ENCODE measurements around the gene WIPI1. TPM values are rescaled to one million over a fixed set of nuclear protein-coding genes. Genes with fewer than 3 reads are reported as not detected.

WIPI1 gene
- total and polyA plus RNA-seq, 9 of the 15 experiments (the other 6 are each of a cell fraction or from before 2014, with no cell fraction given), result 3.7 to 23.5 (median 11.8) TPM

- TF ChIP-seq MCM2 (IDR thresholded peaks at IDR 0.05; ENCODE audit: low read depth), result no peak
- TF ChIP-seq ARID1B (IDR thresholded peaks at IDR 0.05), result 0 out of 2 replicates have a peak, but pooled peaks have one; percentile 7
- TF ChIP-seq EGR1 (conservative IDR thresholded peaks at IDR 0.05), result peak; percentile 19; the same call in 1 of the 2 replicates
- peak; percentile 78 for TF ChIP-seq TFAP4 (CRISPR knock-in tag; IDR thresholded peaks at IDR 0.05; ENCODE audit: borderline replicate concordance)
- peak; percentile 70 for TF ChIP-seq CBFA2T3 (IDR thresholded peaks at IDR 0.05)
- TF ChIP-seq, protein P1, sequence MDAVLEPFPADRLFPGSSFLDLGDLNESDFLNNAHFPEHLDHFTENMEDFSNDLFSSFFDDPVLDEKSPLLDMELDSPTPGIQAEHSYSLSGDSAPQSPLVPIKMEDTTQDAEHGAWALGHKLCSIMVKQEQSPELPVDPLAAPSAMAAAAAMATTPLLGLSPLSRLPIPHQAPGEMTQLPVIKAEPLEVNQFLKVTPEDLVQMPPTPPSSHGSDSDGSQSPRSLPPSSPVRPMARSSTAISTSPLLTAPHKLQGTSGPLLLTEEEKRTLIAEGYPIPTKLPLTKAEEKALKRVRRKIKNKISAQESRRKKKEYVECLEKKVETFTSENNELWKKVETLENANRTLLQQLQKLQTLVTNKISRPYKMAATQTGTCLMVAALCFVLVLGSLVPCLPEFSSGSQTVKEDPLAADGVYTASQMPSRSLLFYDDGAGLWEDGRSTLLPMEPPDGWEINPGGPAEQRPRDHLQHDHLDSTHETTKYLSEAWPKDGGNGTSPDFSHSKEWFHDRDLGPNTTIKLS (IDR thresholded peaks at IDR 0.05; ENCODE audit: borderline replicate concordance, low read depth), result 0 out of 2 replicates have a peak, but pooled peaks have one; percentile 19
- TF ChIP-seq PYGO2 (tag; IDR thresholded peaks at IDR 0.05), result no peak
- TF ChIP-seq, protein P2, sequence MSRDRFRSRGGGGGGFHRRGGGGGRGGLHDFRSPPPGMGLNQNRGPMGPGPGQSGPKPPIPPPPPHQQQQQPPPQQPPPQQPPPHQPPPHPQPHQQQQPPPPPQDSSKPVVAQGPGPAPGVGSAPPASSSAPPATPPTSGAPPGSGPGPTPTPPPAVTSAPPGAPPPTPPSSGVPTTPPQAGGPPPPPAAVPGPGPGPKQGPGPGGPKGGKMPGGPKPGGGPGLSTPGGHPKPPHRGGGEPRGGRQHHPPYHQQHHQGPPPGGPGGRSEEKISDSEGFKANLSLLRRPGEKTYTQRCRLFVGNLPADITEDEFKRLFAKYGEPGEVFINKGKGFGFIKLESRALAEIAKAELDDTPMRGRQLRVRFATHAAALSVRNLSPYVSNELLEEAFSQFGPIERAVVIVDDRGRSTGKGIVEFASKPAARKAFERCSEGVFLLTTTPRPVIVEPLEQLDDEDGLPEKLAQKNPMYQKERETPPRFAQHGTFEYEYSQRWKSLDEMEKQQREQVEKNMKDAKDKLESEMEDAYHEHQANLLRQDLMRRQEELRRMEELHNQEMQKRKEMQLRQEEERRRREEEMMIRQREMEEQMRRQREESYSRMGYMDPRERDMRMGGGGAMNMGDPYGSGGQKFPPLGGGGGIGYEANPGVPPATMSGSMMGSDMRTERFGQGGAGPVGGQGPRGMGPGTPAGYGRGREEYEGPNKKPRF (IDR thresholded peaks at IDR 0.05; ENCODE audit: low read depth, low read length), result no peak
- no peak for TF ChIP-seq ZNF277 (CRISPR knock-in tag; IDR thresholded peaks at IDR 0.05; ENCODE audit: borderline replicate concordance)
- TF ChIP-seq JUND (IDR thresholded peaks at IDR 0.05; ENCODE audit: borderline replicate concordance, low read depth, low read length), result 0 out of 2 replicates have a peak, but pooled peaks have one; percentile 10
- no peak for TF ChIP-seq JUND (tag; IDR thresholded peaks at IDR 0.05; ENCODE audit: borderline replicate concordance, low read depth, low read length)
- no peak for TF ChIP-seq CBX1 (IDR thresholded peaks at IDR 0.05; ENCODE audit: low read depth)
- peak; percentile 66 for TF ChIP-seq DPF2 (IDR thresholded peaks at IDR 0.05)
- TF ChIP-seq MNT (conservative IDR thresholded peaks at IDR 0.05), result 0 out of 4 replicates have a peak, but pooled peaks of 1 of the 2 experiments have one; percentile 27
- peak; percentile 61 for TF ChIP-seq SMC3 (conservative IDR thresholded peaks at IDR 0.05; ENCODE audit: insufficient read depth, low read depth, low read length)
- TF ChIP-seq NFRKB (IDR thresholded peaks at IDR 0.05; ENCODE audit: low read depth), result peak; percentile 32; the same call in 1 of the 2 replicates
- TF ChIP-seq ARID3B (CRISPR knock-in tag; IDR thresholded peaks at IDR 0.05; ENCODE audit: borderline replicate concordance), result no peak
Observed at GRCh38 chr17:68435876-68436842, 21.1 kb downstream of the WIPI1 start (continued).

All from K562 (cell line).